OCI-LY1 (cell line): ENCODE results near the gene EFCAB5.

Experiments
- H2AFZ ChIP-seq: fragments of 200-600 bp; sonication (generic), shearing (Covaris generic); 2 replicates; pipeline ENCODE4 v1.6.0; 2014; ENCODE audit warnings: antibody characterized with exemption, mild to moderate bottlenecking, low read length
- H3F3A ChIP-seq: fragments of 200-600 bp; sonication (generic), shearing (Covaris generic); 2 replicates; pipeline ENCODE4 v1.6.0; 2014; ENCODE audit warnings: mild to moderate bottlenecking, antibody characterized with exemption, low read length, moderate library complexity; ENCODE audit not compliant: insufficient read depth
- H3K27ac ChIP-seq: fragments of 200-600 bp; sonication (generic); 2 replicates; pipeline ENCODE4 v1.5.1; 2014; ENCODE audit warnings: low read length, mixed run types, mild to moderate bottlenecking, low read depth; ENCODE audit not compliant: poor library complexity, severe bottlenecking
- H3K27me3 ChIP-seq: fragments of 200-600 bp; sonication (generic); 2 replicates; pipeline ENCODE4 v1.6.0; 2014; ENCODE audit warnings: antibody characterized with exemption, mild to moderate bottlenecking, low read length, moderate library complexity; ENCODE audit not compliant: insufficient read depth
- H3K36me3 ChIP-seq: fragments of 200-600 bp; sonication (generic); 2 replicates; pipeline ENCODE4 v1.6.1; 2014; ENCODE audit warnings: mild to moderate bottlenecking, antibody characterized with exemption, low read length, moderate library complexity, mixed read lengths; ENCODE audit not compliant: insufficient read depth
- H3K4me1 ChIP-seq: fragments of 200-600 bp; sonication (generic); 2 replicates; pipeline ENCODE4 v1.5.1; 2014; ENCODE audit warnings: mild to moderate bottlenecking, low read length, moderate library complexity; ENCODE audit not compliant: insufficient read depth, severe bottlenecking
- H3K4me2 ChIP-seq: fragments of 200-600 bp; sonication (generic), shearing (Covaris generic); 2 replicates; pipeline ENCODE4 v1.6.1; 2014; ENCODE audit warnings: low read length
- H3K4me3 ChIP-seq: fragments of 200-600 bp; sonication (generic); 2 replicates; pipeline ENCODE4 v1.5.1; 2014; ENCODE audit warnings: low read length, low read depth, mild to moderate bottlenecking, mixed read lengths; ENCODE audit not compliant: poor library complexity, severe bottlenecking
- H3K79me2 ChIP-seq: fragments of 200-600 bp; shearing (Covaris generic); 2 replicates; pipeline ENCODE4 v1.6.1; 2016; ENCODE audit warnings: mixed run types, low read length, mixed read lengths; ENCODE audit not compliant: insufficient read depth
- H3K9ac ChIP-seq: fragments of 200-600 bp; sonication (generic), shearing (Covaris generic); 2 replicates; pipeline ENCODE4 v1.6.1; 2014; ENCODE audit warnings: mild to moderate bottlenecking, low read length, mixed read lengths
- H3K9me2 ChIP-seq: fragments of 200-600 bp; sonication (generic), shearing (Covaris generic); 2 replicates; pipeline ENCODE4 v1.6.1; 2014; ENCODE audit warnings: low read depth, mild to moderate bottlenecking, low read length, mixed read lengths
- H3K9me3 ChIP-seq: fragments of 200-600 bp; shearing (Covaris generic); 2 replicates; pipeline ENCODE4 v1.6.1; 2014; ENCODE audit warnings: low read length, mixed read lengths
- H4K20me1 ChIP-seq: fragments of 200-600 bp; sonication (generic), shearing (Covaris generic); 2 replicates; pipeline ENCODE4 v1.6.0; 2016; ENCODE audit warnings: mild to moderate bottlenecking, low read length; ENCODE audit not compliant: insufficient read depth
- CTCF ChIP-seq: fragments of 200-600 bp; sonication (generic), shearing (Covaris generic); IDR thresholded peaks from 2 replicates; pipeline ENCODE4 v1.5.1; 2017; ENCODE audit warnings: mild to moderate bottlenecking, antibody characterized with exemption, low read length, moderate library complexity, mixed read lengths
- EZH2 ChIP-seq: fragments of 200-600 bp; sonication (generic), shearing (Covaris generic); IDR thresholded peaks from 2 replicates; pipeline ENCODE4 v1.8.0; 2017; ENCODE audit warnings: borderline replicate concordance, mixed run types, mild to moderate bottlenecking, antibody characterized with exemption, low read length, moderate library complexity, mixed read lengths

The EFCAB5 gene

GRCh38 chr17:29905086-29905878 lies 36.2 kb upstream of the EFCAB5 start:
- peaks cover 3% of the 10 kb centered on the region; the same call in 1 of the 2 replicates for H3F3A ChIP-seq
- H3K4me1 ChIP-seq, result no peaks in the 10 kb centered on the region
- no peak overlapping the region for H3K4me3 ChIP-seq
- no peaks in the 10 kb centered on the region for H3K9me2 ChIP-seq
- no peaks in the 10 kb centered on the region for H3K27me3 ChIP-seq
- no peaks in the 10 kb centered on the region for H4K20me1 ChIP-seq
- H3K79me2 ChIP-seq, result peaks cover 76% of the 10 kb centered on the region
- H3K9me3 ChIP-seq, result peaks cover 22% of the 10 kb centered on the region
- no peak overlapping the region for H2AFZ ChIP-seq
- H3K9ac ChIP-seq, result no peak overlapping the region
- TF ChIP-seq CTCF, result no peak
- no peak for TF ChIP-seq EZH2
- no peak overlapping the region for H3K27ac ChIP-seq
- H3K4me2 ChIP-seq, result no peak overlapping the region
- peaks cover 23% of the 10 kb centered on the region for H3K36me3 ChIP-seq

- peaks cover 28% of the 10 kb centered on the region for H3K36me3 ChIP-seq
- no peak overlapping the region for H3K4me3 ChIP-seq
These were observed 35.6 kb upstream of the EFCAB5 start for GRCh38 chr17:29905879-29906167.

GRCh38 chr17:29906969-29907368 lies 34.5 kb upstream of the EFCAB5 start:
- Histone ChIP-seq H3K9ac (no peak overlapping the region), H3K9me3 (peaks cover 22% of the 10 kb centered on the region), H3K27ac (no peak overlapping the region), H3K4me3 (no peak overlapping the region), H3K79me2 (peaks cover 84% of the 10 kb centered on the region), H4K20me1 (no peaks in the 10 kb centered on the region), H3K4me2 (no peak overlapping the region), H2AFZ (no peak overlapping the region), H3K4me1 (no peaks in the 10 kb centered on the region), H3K36me3 (peaks cover 38% of the 10 kb centered on the region), H3K9me2 (no peaks in the 10 kb centered on the region), H3K27me3 (no peaks in the 10 kb centered on the region), H3F3A (peaks cover 3% of the 10 kb centered on the region; the same call in 1 of the 2 replicates)
- TF ChIP-seq CTCF, result no peak
- no peak for TF ChIP-seq EZH2

More at GRCh38 chr17:29905879-29906167, 35.6 kb upstream of the EFCAB5 start:
- Histone ChIP-seq H3K79me2 (peaks cover 82% of the 10 kb centered on the region), H3K4me2 (no peak overlapping the region), H3K9ac (no peak overlapping the region), H3K27me3 (no peaks in the 10 kb centered on the region), H3K27ac (no peak overlapping the region), H3K4me1 (no peaks in the 10 kb centered on the region), H4K20me1 (no peaks in the 10 kb centered on the region), H3K9me3 (peaks cover 22% of the 10 kb centered on the region), H3F3A (peaks cover 3% of the 10 kb centered on the region; the same call in 1 of the 2 replicates), H3K9me2 (no peaks in the 10 kb centered on the region), H2AFZ (no peak overlapping the region)
- no peak for TF ChIP-seq CTCF
